ENCODE results near the gene APOL4. TPM values are rescaled to one million over a fixed set of nuclear protein-coding genes. Genes with fewer than 3 reads are reported as not detected.

Gene APOL4
- total and polyA plus RNA-seq, 7 donors = 1.2 to 14.0 (median 4.8) TPM

- Histone ChIP-seq H3K27ac (peak overlapping the region; percentile 46 to 68 (median 56)), H3K9me3 (no peaks in the 10 kb centered on the region), H3K36me3 (peaks cover 0 to 16% (median 0%) of the 10 kb centered on the region in 4 donors), H3K27me3 (no peaks in the 10 kb centered on the region), H3K4me1 (peaks cover 0 to 42% (median 28%) of the 10 kb centered on the region in 4 donors), H3K4me3 (no peak overlapping the region)
- WGBS, 2 donors = 89 to 95% methylated on average over 3 of the region's 3 CpGs
- DNase-seq = peak; percentile 64
- intact Hi-C loops (cut with DNase I) = no loop called here
- TF ChIP-seq POLR2AphosphoS5 (IDR thresholded peaks at IDR 0.05) (peak in 1 of 4 donors; percentile 29), EP300 (IDR thresholded peaks at IDR 0.05) (peak in 1 of 4 donors; percentile 14), POLR2A (IDR thresholded peaks at IDR 0.05) (no peak)
These were observed 50.5 kb downstream of the APOL4 start for GRCh38 chr22:36151006-36151595.

- Histone ChIP-seq H3K27ac (peak overlapping the region in 2 of 4 donors; percentile 64 to 68), H3K36me3 (peaks cover 0 to 16% (median 0%) of the 10 kb centered on the region in 4 donors), H3K4me3 (no peak overlapping the region), H3K4me1 (peaks cover 0 to 38% (median 20%) of the 10 kb centered on the region in 4 donors), H3K27me3 (no peaks in the 10 kb centered on the region), H3K9me3 (no peaks in the 10 kb centered on the region)
- WGBS, 2 donors = 86 to 87% methylated on average over 4 of the region's 4 CpGs
- TF ChIP-seq, protein P1, sequence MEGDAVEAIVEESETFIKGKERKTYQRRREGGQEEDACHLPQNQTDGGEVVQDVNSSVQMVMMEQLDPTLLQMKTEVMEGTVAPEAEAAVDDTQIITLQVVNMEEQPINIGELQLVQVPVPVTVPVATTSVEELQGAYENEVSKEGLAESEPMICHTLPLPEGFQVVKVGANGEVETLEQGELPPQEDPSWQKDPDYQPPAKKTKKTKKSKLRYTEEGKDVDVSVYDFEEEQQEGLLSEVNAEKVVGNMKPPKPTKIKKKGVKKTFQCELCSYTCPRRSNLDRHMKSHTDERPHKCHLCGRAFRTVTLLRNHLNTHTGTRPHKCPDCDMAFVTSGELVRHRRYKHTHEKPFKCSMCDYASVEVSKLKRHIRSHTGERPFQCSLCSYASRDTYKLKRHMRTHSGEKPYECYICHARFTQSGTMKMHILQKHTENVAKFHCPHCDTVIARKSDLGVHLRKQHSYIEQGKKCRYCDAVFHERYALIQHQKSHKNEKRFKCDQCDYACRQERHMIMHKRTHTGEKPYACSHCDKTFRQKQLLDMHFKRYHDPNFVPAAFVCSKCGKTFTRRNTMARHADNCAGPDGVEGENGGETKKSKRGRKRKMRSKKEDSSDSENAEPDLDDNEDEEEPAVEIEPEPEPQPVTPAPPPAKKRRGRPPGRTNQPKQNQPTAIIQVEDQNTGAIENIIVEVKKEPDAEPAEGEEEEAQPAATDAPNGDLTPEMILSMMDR (IDR thresholded peaks at IDR 0.05) = no peak
- DNase-seq = peak; percentile 55
- intact Hi-C loops (cut with DNase I) = loop anchor here (5.0 kb wide), 2 partner anchors 128 to 338 kb away; no protein-coding TSS in a partner anchor
These were observed 52.2 kb downstream of the APOL4 start for GRCh38 chr22:36149441-36149840.

GRCh38 chr22:36148411-36148810 lies 53.2 kb downstream of the APOL4 start:
- TF ChIP-seq, protein P1 (IDR thresholded peaks at IDR 0.05) = no peak
- TF ChIP-seq POLR2A (IDR thresholded peaks at IDR 0.05) (no peak), POLR2AphosphoS5 (IDR thresholded peaks at IDR 0.05) (no peak), EP300 (IDR thresholded peaks at IDR 0.05) (no peak)
- peak overlapping the region in 1 of 4 donors; percentile 57 for H3K27ac ChIP-seq
- H3K9me3 ChIP-seq = no peaks in the 10 kb centered on the region
- H3K36me3 ChIP-seq = peaks cover 0 to 19% (median 2%) of the 10 kb centered on the region in 4 donors
- no peaks in the 10 kb centered on the region for H3K27me3 ChIP-seq
- 85 to 89% methylated on average over 8 of the region's 8 CpGs for WGBS, 2 donors
- peak; percentile 63 for DNase-seq
- no peak overlapping the region for H3K4me3 ChIP-seq
- intact Hi-C loops (cut with DNase I) = loop anchor here (5.0 kb wide), 2 partner anchors 129 to 339 kb away; no protein-coding TSS in a partner anchor
- H3K4me1 ChIP-seq = peaks cover 0 to 35% (median 19%) of the 10 kb centered on the region in 4 donors

- H3K9me3 ChIP-seq = no peaks in the 10 kb centered on the region
- peak overlapping the region in 3 of 4 donors; percentile 6 to 52 (median 19) for H3K27ac ChIP-seq
- H3K27me3 ChIP-seq = no peaks in the 10 kb centered on the region
- TF ChIP-seq, protein P1 (IDR thresholded peaks at IDR 0.05) = no peak
- no peak for TF ChIP-seq POLR2AphosphoS5 (IDR thresholded peaks at IDR 0.05)
- H3K4me3 ChIP-seq = no peak overlapping the region
- peaks cover 0 to 25% (median 2%) of the 10 kb centered on the region in 4 donors for H3K36me3 ChIP-seq
- H3K4me1 ChIP-seq = peaks cover 0 to 35% (median 19%) of the 10 kb centered on the region in 4 donors
- 85 to 88% methylated on average over 8 of the region's 8 CpGs for whole genome bisulfite sequencing, 2 donors
- peak; percentile 63 for DNase-seq
- intact Hi-C loops (cut with DNase I) = loop anchor here (5.0 kb wide), 2 partner anchors 130 to 340 kb away; no protein-coding TSS in a partner anchor
These were observed 54.3 kb downstream of the APOL4 start for GRCh38 chr22:36147196-36147791.

- peak; percentile 55 for DNase-seq
- WGBS, 2 donors = 79 to 90% methylated on average over 4 of the region's 4 CpGs
- TF ChIP-seq POLR2A (IDR thresholded peaks at IDR 0.05) = no peak
- TF ChIP-seq, protein P1 (IDR thresholded peaks at IDR 0.05) = no peak
- no peak for TF ChIP-seq EP300 (IDR thresholded peaks at IDR 0.05)
- no peak for TF ChIP-seq POLR2AphosphoS5 (IDR thresholded peaks at IDR 0.05)
- peaks cover 0 to 35% (median 7%) of the 10 kb centered on the region in 4 donors for H3K36me3 ChIP-seq
- intact Hi-C loops (cut with DNase I) = loop anchor here (5.0 kb wide), 2 partner anchors 131 to 341 kb away; no protein-coding TSS in a partner anchor
- H3K4me3 ChIP-seq = no peak overlapping the region
- H3K4me1 ChIP-seq = peaks cover 0 to 33% (median 17%) of the 10 kb centered on the region in 4 donors
- peak overlapping the region in 3 of 4 donors; percentile 16 to 50 (median 21) for H3K27ac ChIP-seq
- H3K27me3 ChIP-seq = no peaks in the 10 kb centered on the region
- no peaks in the 10 kb centered on the region for H3K9me3 ChIP-seq
These were observed 55.7 kb downstream of the APOL4 start for GRCh38 chr22:36145881-36146280.

All from sigmoid colon (tissue), 7 donors.